CD4-positive, alpha-beta T cell (primary cell): ENCODE data around the gene SASH1. TPM values are rescaled to one million over a fixed set of nuclear protein-coding genes. Genes with fewer than 3 reads are reported as not detected.

Experiments
- ATAC-seq: fragments of 200-7000 bp; cut with Tn5 transposase; one replicate; pipeline ENCODE4 v1.10.0; 2022; ENCODE audit warnings: mild to moderate bottlenecking; ENCODE audit not compliant: poor library complexity
- CTCF ChIA-PET: fragments of 350-600 bp; sonication (Branson Sonifier 250); formaldehyde crosslinking; loops from one replicate; lab custom pipeline; 2021; ENCODE audit warnings: antibody characterized with exemption, inconsistent platforms; lab: Charles Lee
- POLR2A ChIA-PET: fragments of 350-600 bp; sonication (Branson Sonifier 250); formaldehyde crosslinking; loops from one replicate; lab custom pipeline; 2021; ENCODE audit warnings: antibody characterized with exemption, inconsistent platforms; lab: Charles Lee
- DNase-seq, 14 experiments: peaks; one replicate each; pipeline ENCODE4 v3.0.0-alpha.2; 2013 to 2020; ENCODE audit warnings: mixed read lengths in 2 of 14
- H3K27ac ChIP-seq, 2 donors: one replicate each; pipeline versions ENCODE4 v1.5.1 to v1.7.0; 2013; ENCODE audit warnings: low read length in 2 of 2, low read depth in 1 of 2, mild to moderate bottlenecking in 1 of 2
- H3K27me3 ChIP-seq, 2 experiments: 1 replicate in 1 of 2; 2 replicates in 1 of 2; pipeline versions ENCODE4 v1.6.1 to v1.7.0; 2013; ENCODE audit warnings: low read length in 2 of 2, control low read depth in 1 of 2, mild to moderate bottlenecking in 1 of 2, moderate library complexity in 1 of 2; ENCODE audit not compliant: insufficient read depth in 2 of 2, control insufficient read depth in 1 of 2
- H3K36me3 ChIP-seq: one replicate; pipeline ENCODE4 v1.6.1; 2013; ENCODE audit warnings: low read length, control low read depth; ENCODE audit not compliant: insufficient read depth
- H3K4me1 ChIP-seq: one replicate; pipeline ENCODE4 v1.6.1; 2013; ENCODE audit warnings: low read length, control low read depth; ENCODE audit not compliant: insufficient read depth
- H3K4me3 ChIP-seq: one replicate; pipeline ENCODE4 v1.5.1; 2013; ENCODE audit warnings: mild to moderate bottlenecking, low read length, moderate library complexity
- H3K9me3 ChIP-seq, 2 experiments: 1 replicate in 1 of 2; 2 replicates in 1 of 2; pipeline versions ENCODE4 v1.6.1 to v1.7.0; 2013; ENCODE audit warnings: low read length in 2 of 2, mild to moderate bottlenecking in 2 of 2, control low read depth in 1 of 2, moderate library complexity in 1 of 2; ENCODE audit not compliant: control insufficient read depth in 1 of 2, insufficient read depth in 1 of 2
- H3K27ac Mint-ChIP-seq: one replicate; pipeline ENCODE4 v1.8.0; 2020; ENCODE audit warnings: mixed read lengths
- H3K27me3 Mint-ChIP-seq: one replicate; pipeline ENCODE4 v1.8.0; 2021; ENCODE audit warnings: mixed read lengths
- H3K36me3 Mint-ChIP-seq: one replicate; pipeline ENCODE4 v1.8.0; 2021; ENCODE audit warnings: low read depth, mixed read lengths
- H3K4me1 Mint-ChIP-seq: one replicate; pipeline ENCODE4 v1.8.0; 2021; ENCODE audit warnings: low read depth, mixed read lengths
- H3K4me3 Mint-ChIP-seq: one replicate; pipeline ENCODE4 v1.8.0; 2020; ENCODE audit warnings: mild to moderate bottlenecking, mixed read lengths
- H3K9me3 Mint-ChIP-seq: one replicate; pipeline ENCODE4 v1.8.0; 2020; ENCODE audit warnings: mixed read lengths
- intact Hi-C, 2 experiments: fragments of 100-400 bp; cut with DNase I in 1 of 2; cut with micrococcal nuclease in 1 of 2; formaldehyde crosslinking; loops; one replicate each; pipeline versions ENCODE4 v1.15.1 to v1.9.0; 2023 to 2025; cut with DNase I, micrococcal nuclease
- total RNA-seq, 174 experiments: library from RNA in 2 of 174; stranded (reverse) in 2 of 174; gene quantifications; one replicate each; pipeline ENCODE4 v1.2.3 and lab custom pipeline; 2021 to 2026
- TF ChIP-seq, protein P1 (sequence below): fragments of 200-600 bp; IDR thresholded peaks from one replicate; pipeline ENCODE4 v1.8.0; 2022; ENCODE audit warnings: antibody characterized with exemption, mild to moderate bottlenecking

Gene SASH1
- total RNA-seq, 2 experiments from 2014 or later, result 0.58 to 0.75 TPM

- H3K27me3 ChIP-seq, result no peaks in the 10 kb centered on the region
- Mint-ChIP-seq H3K27ac (no peak overlapping the region), H3K4me1 (no peaks in the 10 kb centered on the region), H3K27me3 (no peaks in the 10 kb centered on the region), H3K4me3 (no peak overlapping the region), H3K9me3 (no peaks in the 10 kb centered on the region), H3K36me3 (no peaks in the 10 kb centered on the region)
- H3K27ac ChIP-seq, result no peak overlapping the region
- no peak for ATAC-seq
- intact Hi-C loops, result no loop called here
- no peak overlapping the region for H3K4me3 ChIP-seq
- POLR2A ChIA-PET, result no interaction called here
- no peak for DNase-seq
- no peaks in the 10 kb centered on the region for H3K9me3 ChIP-seq
- TF ChIP-seq, protein P1, sequence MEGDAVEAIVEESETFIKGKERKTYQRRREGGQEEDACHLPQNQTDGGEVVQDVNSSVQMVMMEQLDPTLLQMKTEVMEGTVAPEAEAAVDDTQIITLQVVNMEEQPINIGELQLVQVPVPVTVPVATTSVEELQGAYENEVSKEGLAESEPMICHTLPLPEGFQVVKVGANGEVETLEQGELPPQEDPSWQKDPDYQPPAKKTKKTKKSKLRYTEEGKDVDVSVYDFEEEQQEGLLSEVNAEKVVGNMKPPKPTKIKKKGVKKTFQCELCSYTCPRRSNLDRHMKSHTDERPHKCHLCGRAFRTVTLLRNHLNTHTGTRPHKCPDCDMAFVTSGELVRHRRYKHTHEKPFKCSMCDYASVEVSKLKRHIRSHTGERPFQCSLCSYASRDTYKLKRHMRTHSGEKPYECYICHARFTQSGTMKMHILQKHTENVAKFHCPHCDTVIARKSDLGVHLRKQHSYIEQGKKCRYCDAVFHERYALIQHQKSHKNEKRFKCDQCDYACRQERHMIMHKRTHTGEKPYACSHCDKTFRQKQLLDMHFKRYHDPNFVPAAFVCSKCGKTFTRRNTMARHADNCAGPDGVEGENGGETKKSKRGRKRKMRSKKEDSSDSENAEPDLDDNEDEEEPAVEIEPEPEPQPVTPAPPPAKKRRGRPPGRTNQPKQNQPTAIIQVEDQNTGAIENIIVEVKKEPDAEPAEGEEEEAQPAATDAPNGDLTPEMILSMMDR, result no peak
- no peaks in the 10 kb centered on the region for H3K36me3 ChIP-seq
- peaks cover 3% of the 10 kb centered on the region for H3K4me1 ChIP-seq
- CTCF ChIA-PET, result interaction anchor here (0.6 kb wide), 1 partner anchor 376 kb away, joined by 3 read pairs; no protein-coding TSS in a partner anchor
These were observed 181.8 kb downstream of the SASH1 start for GRCh38 chr6:148524471-148524882.

- Mint-ChIP-seq H3K4me1 (no peaks in the 10 kb centered on the region), H3K4me3 (no peak overlapping the region), H3K36me3 (no peaks in the 10 kb centered on the region), H3K9me3 (no peaks in the 10 kb centered on the region), H3K27ac (no peak overlapping the region), H3K27me3 (no peaks in the 10 kb centered on the region)
- ATAC-seq (no peak), DNase-seq (no peak)
- Histone ChIP-seq H3K27ac (no peak overlapping the region), H3K9me3 (no peaks in the 10 kb centered on the region), H3K27me3 (no peaks in the 10 kb centered on the region), H3K36me3 (no peaks in the 10 kb centered on the region), H3K4me3 (no peak overlapping the region), H3K4me1 (peaks cover 3% of the 10 kb centered on the region)
- POLR2A ChIA-PET, result no interaction called here
- CTCF ChIA-PET, result no interaction called here
- TF ChIP-seq, protein P1, result no peak
- intact Hi-C loops, result no loop called here
These were observed 182.3 kb downstream of the SASH1 start for GRCh38 chr6:148524976-148525375.

DNA sequence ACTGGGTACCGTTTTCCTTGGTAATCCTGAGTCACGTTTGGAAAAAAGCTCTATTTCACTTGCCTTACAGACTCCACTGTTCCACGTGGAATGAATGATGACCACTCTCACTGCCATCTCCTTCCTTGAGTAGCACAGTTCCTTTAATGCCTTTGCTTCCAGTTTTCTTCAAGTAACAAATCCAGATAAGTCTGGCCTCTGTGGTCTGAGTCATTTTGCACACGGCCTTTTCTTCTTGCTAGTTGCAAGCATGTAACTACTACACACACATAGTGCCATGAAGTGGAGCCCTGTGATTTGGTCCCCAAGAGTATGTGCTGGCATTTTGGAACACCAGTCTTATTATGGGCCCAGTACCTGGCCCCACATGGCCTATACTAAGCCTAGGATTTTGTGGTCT is 182.8 kb downstream of the SASH1 start:
- no peak overlapping the region for H3K27ac ChIP-seq
- H3K4me1 Mint-ChIP-seq, result no peaks in the 10 kb centered on the region
- H3K36me3 Mint-ChIP-seq, result no peaks in the 10 kb centered on the region
- H3K27ac Mint-ChIP-seq, result no peak overlapping the region
- DNase-seq, result no peak
- H3K4me3 Mint-ChIP-seq, result no peak overlapping the region
- no peak overlapping the region for H3K4me3 ChIP-seq
- intact Hi-C loops, result no loop called here
- no peaks in the 10 kb centered on the region for H3K27me3 ChIP-seq
- ChIA-PET POLR2A (no interaction called here), CTCF (no interaction called here)
- H3K36me3 ChIP-seq, result no peaks in the 10 kb centered on the region
- no peak for ATAC-seq
- no peaks in the 10 kb centered on the region for H3K27me3 Mint-ChIP-seq
- H3K9me3 Mint-ChIP-seq, result no peaks in the 10 kb centered on the region
- no peaks in the 10 kb centered on the region for H3K9me3 ChIP-seq
- TF ChIP-seq, protein P1, result no peak
- H3K4me1 ChIP-seq, result peaks cover 3% of the 10 kb centered on the region
